ENCODE results near the gene PSMB4.
A peak's percentile ranks its signal among the peaks of the same experiment; 100 is the strongest.
"Not testable (repeated sequence)": the region's sequence is repeated elsewhere in the genome, so short reads cannot be mapped to it uniquely, and the experiment has no call there.

The PSMB4 gene

GRCh38 chr1:151399324-151400171 is at the start of gene PSMB4:
PSMB4 (plus strand) TSS chr1:151399573; CDS start chr1:151399588, 15 bp downstream.
- DNase-seq, result peak; percentile 92

GRCh38 chr1:151350323-151350722 is 49.0 kb upstream of the PSMB4 start:
- not testable (repeated sequence) for DNase-seq

- DNase-seq, result no peak
Measured at GRCh38 chr1:151352021-151352718, 47.2 kb upstream of the PSMB4 start.

GRCh38 chr1:151356696-151357095 is 42.7 kb upstream of the PSMB4 start:
- DNase-seq, result no peak

- DNase-seq, result no peak
Measured at GRCh38 chr1:151361883-151362282, 37.5 kb upstream of the PSMB4 start.

GRCh38 chr1:151362308-151363155 is 36.8 kb upstream of the PSMB4 start:
- no peak for DNase-seq

- DNase-seq, result no peak
Measured at GRCh38 chr1:151364996-151365395, 34.4 kb upstream of the PSMB4 start.

GRCh38 chr1:151367658-151368392 is 31.5 kb upstream of the PSMB4 start:
- DNase-seq, result no peak

- DNase-seq, result no peak
Measured at GRCh38 chr1:151368393-151369301, 30.7 kb upstream of the PSMB4 start.

GRCh38 chr1:151369302-151369610 is 30.1 kb upstream of the PSMB4 start:
- no peak for DNase-seq

- DNase-seq, result no peak
Measured at GRCh38 chr1:151369621-151370048, 29.7 kb upstream of the PSMB4 start.

- no peak for DNase-seq
Measured at GRCh38 chr1:151370211-151370911, 29.0 kb upstream of the PSMB4 start.

GRCh38 chr1:151371370-151372057 is 27.9 kb upstream of the PSMB4 start:
- DNase-seq, result no peak

- DNase-seq, result peak; percentile 84
Measured at GRCh38 chr1:151372058-151372934, 27.1 kb upstream of the PSMB4 start, which contains the start of gene SELENBP1. SELENBP1 (minus strand) TSS chr1:151372705; CDS start chr1:151372641, 64 bp downstream.

- no peak for DNase-seq
Measured at GRCh38 chr1:151373196-151373595, 26.2 kb upstream of the PSMB4 start.

GRCh38 chr1:151377150-151377884 is 22.1 kb upstream of the PSMB4 start:
- no peak for DNase-seq

- DNase-seq, result no peak
Measured at GRCh38 chr1:151384584-151384983, 14.8 kb upstream of the PSMB4 start.

GRCh38 chr1:151386002-151386401 is 13.4 kb upstream of the PSMB4 start:
- no peak for DNase-seq
